Osteoblast (primary cell): ENCODE results near the gene NPFFR1. TPM values are rescaled to one million over a fixed set of nuclear protein-coding genes. Genes with fewer than 3 reads are reported as not detected.

Source experiments
- DNase-seq: peaks from one replicate; pipeline ENCODE4 v3.0.0; 2011; ENCODE audit warnings: low spot score, mixed read lengths; ENCODE audit not compliant: insufficient read length; ENCODE audit errors: missing footprints
- H2AFZ ChIP-seq: 2 replicates; pipeline ENCODE4 v1.6.0; 2011; ENCODE audit warnings: mild to moderate bottlenecking, low read length
- H3K27ac ChIP-seq: 2 replicates; pipeline ENCODE4 v1.5.1; 2011; ENCODE audit warnings: mild to moderate bottlenecking, low read depth, low read length, moderate library complexity
- H3K27me3 ChIP-seq: 2 replicates; pipeline ENCODE4 v1.6.0; 2012; ENCODE audit warnings: mild to moderate bottlenecking, control low read depth, inconsistent platforms, low read length, moderate library complexity; ENCODE audit not compliant: insufficient read depth
- H3K36me3 ChIP-seq: 2 replicates; pipeline ENCODE4 v1.5.1; 2011; ENCODE audit warnings: mild to moderate bottlenecking, low read length, control low read depth, moderate library complexity; ENCODE audit not compliant: insufficient read depth
- H3K4me1 ChIP-seq: 2 replicates; pipeline ENCODE4 v1.5.1; 2011; ENCODE audit warnings: mild to moderate bottlenecking, low read length, control low read depth, moderate library complexity; ENCODE audit not compliant: insufficient read depth
- H3K4me2 ChIP-seq: 2 replicates; pipeline ENCODE4 v1.6.0; 2011; ENCODE audit warnings: mild to moderate bottlenecking, low read length; ENCODE audit not compliant: insufficient read depth
- H3K4me3 ChIP-seq: fragments of 200-600 bp; sonication (generic); 3 replicates; pipeline ENCODE4 v1.5.1; 2012; ENCODE audit warnings: mild to moderate bottlenecking, low read length, inconsistent platforms; ENCODE audit not compliant: insufficient read depth
- H3K79me2 ChIP-seq: 2 replicates; pipeline ENCODE4 v1.6.0; 2012; ENCODE audit warnings: mild to moderate bottlenecking, low read length, control low read depth, inconsistent platforms; ENCODE audit not compliant: insufficient read depth
- H3K9me3 ChIP-seq: 2 replicates; pipeline ENCODE4 v1.5.1; 2011; ENCODE audit warnings: low read depth, low read length, control low read depth
- H4K20me1 ChIP-seq: 2 replicates; pipeline ENCODE4 v1.6.0; 2012; ENCODE audit warnings: mild to moderate bottlenecking, low read length, control low read depth; ENCODE audit not compliant: insufficient read depth
- CTCF ChIP-seq: IDR thresholded peaks from 2 replicates; pipeline ENCODE4 v1.5.1; 2011; ENCODE audit warnings: mild to moderate bottlenecking, low read depth, low read length, moderate library complexity; ENCODE audit errors: extremely low read depth
- small RNA-seq: library from RNA; depleted of rRNA; stranded (forward); fragments of <200 nt; gene quantifications from one replicate; pipeline ENCODE3, GENCODE V24; 2012
- total RNA-seq: library from RNA; depleted of rRNA; stranded (reverse); fragments of >200 nt; gene quantifications from 2 replicates; pipeline ENCODE4 v1.2.3, GENCODE V29; 2012

NPFFR1 gene
- total RNA-seq, 1 donor, result not detected

- no peak overlapping the region for H2AFZ ChIP-seq
- peaks cover 78% of the 10 kb centered on the region for H3K36me3 ChIP-seq
- H3K9me3 ChIP-seq, result no peaks in the 10 kb centered on the region
- H3K4me3 ChIP-seq, result no peak overlapping the region
- H4K20me1 ChIP-seq, result no peaks in the 10 kb centered on the region
- no peaks in the 10 kb centered on the region for H3K4me1 ChIP-seq
- no peak for TF ChIP-seq CTCF
- H3K79me2 ChIP-seq, result no peaks in the 10 kb centered on the region
- no peak for DNase-seq
- H3K27ac ChIP-seq, result no peak overlapping the region
- H3K27me3 ChIP-seq, result no peaks in the 10 kb centered on the region
- no peak overlapping the region for H3K4me2 ChIP-seq
Observed at GRCh38 chr10:70206762-70207161, 77.0 kb downstream of the NPFFR1 start.

GRCh38 chr10:70201105-70201504, 82.7 kb downstream of the NPFFR1 start:
- Histone ChIP-seq H3K4me3 (no peak overlapping the region), H4K20me1 (no peaks in the 10 kb centered on the region), H3K4me2 (no peak overlapping the region), H3K27me3 (no peaks in the 10 kb centered on the region), H2AFZ (no peak overlapping the region), H3K9me3 (no peaks in the 10 kb centered on the region), H3K4me1 (peaks cover 4% of the 10 kb centered on the region), H3K79me2 (no peaks in the 10 kb centered on the region), H3K36me3 (peaks cover 58% of the 10 kb centered on the region), H3K27ac (no peak overlapping the region)
- no peak for TF ChIP-seq CTCF
- no peak for DNase-seq

- Histone ChIP-seq H3K79me2 (no peaks in the 10 kb centered on the region), H3K27ac (no peak overlapping the region), H3K9me3 (no peaks in the 10 kb centered on the region), H2AFZ (no peak overlapping the region), H4K20me1 (no peaks in the 10 kb centered on the region), H3K27me3 (no peaks in the 10 kb centered on the region), H3K4me3 (no peak overlapping the region), H3K4me1 (peaks cover 17% of the 10 kb centered on the region), H3K4me2 (no peak overlapping the region), H3K36me3 (peaks cover 43% of the 10 kb centered on the region)
- TF ChIP-seq CTCF, result peak; percentile 26
- no peak for DNase-seq
Observed at GRCh38 chr10:70198696-70199466, 84.9 kb downstream of the NPFFR1 start.

Small RNA genes within 50 kb of the gene (small RNA-seq; reads per million reads assigned to genes)
- not detected for gene RPS25P9

Other genes starting within 250 kb of the NPFFR1 start
- gene MACROH2A2, start 231.2 kb downstream of the NPFFR1 start, total RNA-seq, result 11.5 and 13.8 TPM in 2 replicates
- 14.4 and 14.8 TPM in 2 replicates for gene AIFM2, start 151.2 kb downstream of the NPFFR1 start, total RNA-seq
- 13.0 and 15.6 TPM in 2 replicates for gene TYSND1, start 137.3 kb downstream of the NPFFR1 start, total RNA-seq
- gene SAR1A, start 113.5 kb downstream of the NPFFR1 start, total RNA-seq, result 219 and 240 TPM in 2 replicates
- 200 and 219 TPM in 2 replicates for gene PPA1, start 50.6 kb downstream of the NPFFR1 start, total RNA-seq
- gene LRRC20, start 98.6 kb upstream of the NPFFR1 start, total RNA-seq, result 8.3 and 9.1 TPM in 2 replicates
- gene EIF4EBP2, start 120.1 kb upstream of the NPFFR1 start, total RNA-seq, result 46.0 and 51.0 TPM in 2 replicates
- not detected in 2 replicates for gene NODAL, start 157.7 kb upstream of the NPFFR1 start, total RNA-seq
- under 0.01 and 0.29 TPM in 2 replicates for gene PALD1, start 194.8 kb upstream of the NPFFR1 start, total RNA-seq